Measurements from ENCODE around the gene PRKG1.

Gene PRKG1

GRCh38 chr10:51230887-51231585 is 156.7 kb downstream of the PRKG1 start:
- ChIA-PET CTCF (interaction anchor here (0.7 kb wide), 1 partner anchor 214 kb away, joined by 4 read pairs; no protein-coding TSS in a partner anchor), POLR2A (ENCODE audit: low non-redundant PET) (no interaction called here)
- no peak overlapping the region for H3K27ac ChIP-seq
- no peak for TF ChIP-seq CTCF (conservative IDR thresholded peaks at IDR 0.05; ENCODE audit: low read depth)
- DNase-seq (ENCODE audit: low spot score) = no peak

GRCh38 chr10:51231754-51232153 is 157.5 kb downstream of the PRKG1 start:
- TF ChIP-seq CTCF (conservative IDR thresholded peaks at IDR 0.05; ENCODE audit: low read depth) = no peak
- no peak for DNase-seq (ENCODE audit: low spot score)
- CTCF ChIA-PET = no interaction called here
- POLR2A ChIA-PET (ENCODE audit: low non-redundant PET) = no interaction called here
- no peak overlapping the region for H3K27ac ChIP-seq

GRCh38 chr10:51233337-51234100 is 159.2 kb downstream of the PRKG1 start:
- DNase-seq (ENCODE audit: low spot score) = no peak
- ChIA-PET POLR2A (ENCODE audit: low non-redundant PET) (no interaction called here), CTCF (no interaction called here)
- no peak for TF ChIP-seq CTCF (conservative IDR thresholded peaks at IDR 0.05; ENCODE audit: low read depth)
- no peak overlapping the region for H3K27ac ChIP-seq

- POLR2A ChIA-PET (ENCODE audit: low non-redundant PET) = no interaction called here
- TF ChIP-seq CTCF (conservative IDR thresholded peaks at IDR 0.05; ENCODE audit: low read depth) = no peak
- CTCF ChIA-PET = interaction anchor here (0.6 kb wide), 1 partner anchor 302 kb away, joined by 3 read pairs; no protein-coding TSS in a partner anchor
- no peak overlapping the region for H3K27ac ChIP-seq
- DNase-seq (ENCODE audit: low spot score) = no peak
Measured at GRCh38 chr10:51235865-51236264, 161.6 kb downstream of the PRKG1 start.

- no peak for TF ChIP-seq CTCF (conservative IDR thresholded peaks at IDR 0.05; ENCODE audit: low read depth)
- ChIA-PET POLR2A (ENCODE audit: low non-redundant PET) (no interaction called here), CTCF (no interaction called here)
- H3K27ac ChIP-seq = no peak overlapping the region
- DNase-seq (ENCODE audit: low spot score) = no peak
Measured at GRCh38 chr10:51239006-51239405, 164.7 kb downstream of the PRKG1 start.

GRCh38 chr10:51241461-51241860 is 167.2 kb downstream of the PRKG1 start:
- TF ChIP-seq CTCF (conservative IDR thresholded peaks at IDR 0.05; ENCODE audit: low read depth) = no peak
- POLR2A ChIA-PET (ENCODE audit: low non-redundant PET) = interaction anchor here (0.7 kb wide), 1 partner anchor 13 kb away, joined by 3 read pairs; no protein-coding TSS in a partner anchor

More at GRCh38 chr10:51241461-51241860, 167.2 kb downstream of the PRKG1 start:
- H3K27ac ChIP-seq = no peak overlapping the region
- CTCF ChIA-PET = no interaction called here
- no peak for DNase-seq (ENCODE audit: low spot score)
